ENCODE measurements around the gene KDM4B. TPM values are rescaled to one million over a fixed set of nuclear protein-coding genes. Genes with fewer than 3 reads are reported as not detected.

The KDM4B gene
- total RNA-seq, 2 donors from 2014 or later = 49.1 to 54.0 TPM

DNA sequence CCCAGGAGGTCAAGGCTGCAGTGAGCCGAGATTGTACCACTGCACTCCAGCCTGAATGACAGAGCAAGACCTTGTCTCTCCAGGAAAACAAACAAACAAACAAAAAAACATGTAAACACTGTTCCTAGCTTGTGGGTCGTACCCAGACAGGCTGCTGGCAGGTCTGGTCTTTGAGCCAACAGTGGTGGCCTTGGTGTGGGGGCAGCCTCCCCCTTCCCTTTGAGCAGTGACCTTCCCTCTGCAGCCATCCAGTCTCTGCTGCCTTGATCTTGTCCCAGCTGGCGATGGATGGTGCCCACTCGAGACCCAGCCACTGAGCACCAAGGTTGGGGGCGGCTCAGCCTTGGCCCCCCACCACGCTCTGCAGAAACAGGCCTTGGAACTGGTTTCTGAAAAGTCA is 143.3 kb downstream of the KDM4B start:
- TF ChIP-seq, protein P1, sequence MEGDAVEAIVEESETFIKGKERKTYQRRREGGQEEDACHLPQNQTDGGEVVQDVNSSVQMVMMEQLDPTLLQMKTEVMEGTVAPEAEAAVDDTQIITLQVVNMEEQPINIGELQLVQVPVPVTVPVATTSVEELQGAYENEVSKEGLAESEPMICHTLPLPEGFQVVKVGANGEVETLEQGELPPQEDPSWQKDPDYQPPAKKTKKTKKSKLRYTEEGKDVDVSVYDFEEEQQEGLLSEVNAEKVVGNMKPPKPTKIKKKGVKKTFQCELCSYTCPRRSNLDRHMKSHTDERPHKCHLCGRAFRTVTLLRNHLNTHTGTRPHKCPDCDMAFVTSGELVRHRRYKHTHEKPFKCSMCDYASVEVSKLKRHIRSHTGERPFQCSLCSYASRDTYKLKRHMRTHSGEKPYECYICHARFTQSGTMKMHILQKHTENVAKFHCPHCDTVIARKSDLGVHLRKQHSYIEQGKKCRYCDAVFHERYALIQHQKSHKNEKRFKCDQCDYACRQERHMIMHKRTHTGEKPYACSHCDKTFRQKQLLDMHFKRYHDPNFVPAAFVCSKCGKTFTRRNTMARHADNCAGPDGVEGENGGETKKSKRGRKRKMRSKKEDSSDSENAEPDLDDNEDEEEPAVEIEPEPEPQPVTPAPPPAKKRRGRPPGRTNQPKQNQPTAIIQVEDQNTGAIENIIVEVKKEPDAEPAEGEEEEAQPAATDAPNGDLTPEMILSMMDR (IDR thresholded peaks at IDR 0.05) = no peak
- no peak for ATAC-seq (ENCODE audit: insufficient number of reproducible peaks, low FRiP score, low read depth)
- no peaks in the 10 kb centered on the region for H3K9me3 ChIP-seq
- DNase-seq (ENCODE audit: low spot score) = no peak
- H3K36me3 ChIP-seq = peaks cover 34% of the 10 kb centered on the region
- H3K27me3 ChIP-seq (replicated peaks; ENCODE audit: insufficient read depth) = no peaks in the 10 kb centered on the region
- no peaks in the 10 kb centered on the region for H3K4me1 ChIP-seq (ENCODE audit: control insufficient read depth in 1 of 2, low read depth in 2 of 2)
- H3K4me3 ChIP-seq = no peak overlapping the region
- no peak overlapping the region for H3K27ac ChIP-seq

DNA sequence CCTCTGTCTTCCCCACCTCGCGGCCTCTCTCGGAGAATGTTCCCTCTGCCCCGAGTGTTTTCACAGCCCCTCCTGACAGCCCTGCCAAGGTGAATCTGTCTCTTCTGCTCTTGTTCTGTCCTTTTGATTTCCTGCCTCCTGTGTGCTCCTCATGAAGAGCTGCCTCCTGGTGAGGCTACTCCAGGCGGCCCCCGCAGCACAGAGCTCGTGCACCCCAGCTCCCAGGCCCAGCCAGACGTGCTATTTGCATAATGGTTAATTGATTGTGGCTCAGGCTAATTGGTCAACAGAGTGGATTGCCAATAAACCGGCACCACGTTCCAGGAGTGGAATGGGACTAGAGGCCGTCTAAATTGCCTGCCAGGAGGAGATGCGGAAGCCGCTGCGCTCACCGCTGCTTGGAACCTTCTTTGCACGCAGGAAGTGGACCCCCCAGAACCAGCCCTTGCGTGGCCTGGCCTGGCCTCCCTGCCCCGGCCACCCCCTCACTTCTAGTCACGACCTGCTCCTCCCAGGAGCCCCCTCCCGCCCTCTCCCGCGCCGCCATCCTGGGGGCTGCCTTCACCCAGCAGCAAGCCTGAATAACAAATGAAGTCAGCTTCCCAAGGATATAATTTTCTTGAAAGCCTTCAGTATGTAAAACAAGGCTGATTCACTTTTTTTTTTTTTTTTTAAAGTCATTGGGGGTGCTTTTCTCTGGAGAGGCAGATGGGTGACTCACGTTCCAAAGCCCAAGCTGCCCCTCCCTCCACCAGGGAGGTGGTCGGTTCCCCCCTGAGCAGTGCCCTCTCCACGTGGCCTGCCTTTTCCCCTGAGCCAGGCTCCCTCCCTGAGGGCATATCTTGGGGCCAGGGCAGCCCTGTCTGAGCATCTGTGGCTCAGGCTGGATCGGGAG is 144.0 kb downstream of the KDM4B start:
- ATAC-seq (ENCODE audit: insufficient number of reproducible peaks, low FRiP score, low read depth) (no peak), DNase-seq (ENCODE audit: low spot score) (no peak)
- Histone ChIP-seq H3K4me3 (no peak overlapping the region), H3K27me3 (replicated peaks; ENCODE audit: insufficient read depth) (no peaks in the 10 kb centered on the region), H3K36me3 (peaks cover 33% of the 10 kb centered on the region), H3K27ac (no peak overlapping the region), H3K4me1 (ENCODE audit: control insufficient read depth in 1 of 2, low read depth in 2 of 2) (no peaks in the 10 kb centered on the region), H3K9me3 (no peaks in the 10 kb centered on the region)
- TF ChIP-seq, protein P1 (IDR thresholded peaks at IDR 0.05) = no peak

DNA sequence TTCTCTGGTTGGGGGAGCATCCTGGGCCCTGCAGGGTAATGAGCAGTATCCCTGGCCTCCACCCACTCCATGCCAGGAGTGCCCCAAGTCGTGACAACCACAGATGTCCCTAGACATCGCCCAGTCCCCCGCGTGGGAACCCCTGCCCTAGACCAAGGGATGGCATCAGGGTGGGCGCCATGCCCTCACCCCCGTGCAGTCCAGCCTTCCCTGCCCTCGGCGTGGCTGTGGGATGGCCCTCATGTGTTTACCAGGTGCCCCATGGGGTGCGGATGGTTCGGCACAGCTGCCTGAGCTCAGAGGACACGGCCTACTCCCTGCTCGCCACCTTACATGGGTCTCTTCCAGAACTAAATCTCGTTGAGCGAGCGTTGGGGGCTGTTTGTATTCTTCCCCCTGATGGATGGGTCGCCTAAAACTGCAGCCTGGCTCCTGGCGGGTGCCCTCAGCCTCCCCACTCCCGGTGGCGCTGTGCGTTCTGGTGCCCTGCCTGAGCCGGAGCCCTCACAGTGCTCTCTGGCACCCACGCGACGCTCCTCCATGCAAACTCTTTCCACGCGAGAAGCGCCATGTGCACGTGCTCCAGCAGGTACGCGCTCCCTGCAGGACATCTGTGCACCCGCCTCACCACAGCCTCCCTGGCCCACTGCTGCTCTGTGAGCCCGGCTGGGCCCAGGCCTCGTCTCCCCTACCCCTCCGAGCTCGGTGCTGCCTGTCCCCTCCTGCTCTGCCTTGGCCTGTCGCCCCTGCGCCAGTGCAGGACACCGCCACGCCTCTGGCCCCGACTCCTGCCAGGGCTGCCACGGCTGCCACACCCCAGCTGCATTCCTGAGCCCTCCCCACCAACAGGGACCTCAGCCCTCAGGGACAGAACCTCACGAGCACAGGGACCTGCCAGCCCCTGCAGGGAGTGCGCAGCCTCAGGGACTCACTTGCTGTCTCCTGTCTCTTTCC is 145.0 kb downstream of the KDM4B start:
- H3K4me1 ChIP-seq (ENCODE audit: control insufficient read depth in 1 of 2, low read depth in 2 of 2) = no peaks in the 10 kb centered on the region
- H3K27ac ChIP-seq = no peak overlapping the region
- ATAC-seq (ENCODE audit: insufficient number of reproducible peaks, low FRiP score, low read depth) (no peak), DNase-seq (ENCODE audit: low spot score) (no peak)
- H3K27me3 ChIP-seq (replicated peaks; ENCODE audit: insufficient read depth) = no peaks in the 10 kb centered on the region
- H3K36me3 ChIP-seq = peaks cover 30% of the 10 kb centered on the region
- TF ChIP-seq, protein P1 (IDR thresholded peaks at IDR 0.05) = no peak
- H3K9me3 ChIP-seq = no peaks in the 10 kb centered on the region
- H3K4me3 ChIP-seq = no peak overlapping the region

DNA sequence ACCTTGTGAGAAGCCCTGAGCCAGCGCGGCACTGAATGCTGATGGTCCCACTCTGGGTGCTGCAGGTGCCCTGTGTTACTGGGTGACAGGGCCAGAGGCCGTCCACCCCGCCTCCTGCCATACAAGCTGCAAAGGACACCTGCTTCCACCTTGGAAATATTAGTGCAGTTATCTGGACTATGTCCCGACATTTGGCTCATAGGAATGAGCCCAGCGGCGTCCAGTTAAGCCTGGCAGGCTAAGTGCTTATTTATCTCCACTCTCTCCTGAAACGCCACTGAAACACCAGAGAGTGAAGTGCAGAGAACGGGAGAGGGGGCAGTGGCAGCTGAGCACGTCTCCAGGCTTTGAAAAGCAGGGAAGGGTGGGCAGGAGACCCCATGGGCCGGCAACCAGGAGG is 145.8 kb downstream of the KDM4B start:
- TF ChIP-seq, protein P1 (IDR thresholded peaks at IDR 0.05) = no peak
- Histone ChIP-seq H3K27ac (no peak overlapping the region), H3K36me3 (peaks cover 36% of the 10 kb centered on the region), H3K27me3 (replicated peaks; ENCODE audit: insufficient read depth) (no peaks in the 10 kb centered on the region), H3K9me3 (no peaks in the 10 kb centered on the region), H3K4me3 (no peak overlapping the region), H3K4me1 (ENCODE audit: control insufficient read depth in 1 of 2, low read depth in 2 of 2) (no peaks in the 10 kb centered on the region)
- ATAC-seq (ENCODE audit: insufficient number of reproducible peaks, low FRiP score, low read depth) (no peak), DNase-seq (ENCODE audit: low spot score) (no peak)

DNA sequence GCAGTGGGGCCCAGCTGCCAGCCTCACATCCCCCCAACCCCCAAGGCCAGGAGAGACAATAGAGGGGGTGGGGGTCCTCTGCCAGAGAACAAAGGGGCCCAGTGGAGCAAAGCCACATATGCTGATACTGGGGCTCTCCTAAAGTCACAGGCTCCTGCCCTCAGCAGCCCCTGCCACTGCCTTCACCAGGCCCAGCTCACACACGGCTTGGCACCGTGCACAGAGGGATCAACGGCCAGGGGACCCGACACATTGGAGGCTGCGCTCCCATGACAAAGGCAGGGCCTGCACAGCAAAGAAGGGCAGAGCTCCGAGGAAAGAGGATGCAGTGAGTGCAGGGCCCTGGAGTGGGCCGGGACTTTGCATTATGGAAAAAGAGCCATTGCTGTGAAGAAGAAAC is 146.4 kb downstream of the KDM4B start:
- Histone ChIP-seq H3K4me3 (no peak overlapping the region), H3K27ac (no peak overlapping the region), H3K9me3 (no peaks in the 10 kb centered on the region), H3K27me3 (replicated peaks; ENCODE audit: insufficient read depth) (no peaks in the 10 kb centered on the region), H3K4me1 (ENCODE audit: control insufficient read depth in 1 of 2, low read depth in 2 of 2) (no peaks in the 10 kb centered on the region), H3K36me3 (peaks cover 38% of the 10 kb centered on the region)
- DNase-seq (ENCODE audit: low spot score) (no peak), ATAC-seq (ENCODE audit: insufficient number of reproducible peaks, low FRiP score, low read depth) (no peak)
- TF ChIP-seq, protein P1 (IDR thresholded peaks at IDR 0.05) = no peak

Measured in thoracic aorta (tissue), 2 donors.